KMS-11 (cell line): Measurements from ENCODE around the gene NUP210L.

ENCODE experiments used
- H2AFZ ChIP-seq: fragments of 200-600 bp; sonication (generic); 2 replicates; pipeline ENCODE4 v1.6.1; 2016; ENCODE audit warnings: antibody characterized with exemption, mixed run types, low read depth
- H3K27ac ChIP-seq: fragments of 200-600 bp; sonication (generic); 2 replicates; pipeline ENCODE4 v1.6.1; 2016; ENCODE audit warnings: mild to moderate bottlenecking, mixed run types
- H3K27me3 ChIP-seq: fragments of 200-600 bp; sonication (generic); 2 replicates; pipeline ENCODE4 v1.6.1; 2017; ENCODE audit warnings: mild to moderate bottlenecking, low read depth, mixed run types, moderate library complexity; ENCODE audit not compliant: insufficient read depth
- H3K36me3 ChIP-seq: fragments of 200-600 bp; sonication (generic); 2 replicates; pipeline ENCODE4 v1.6.1; 2017; ENCODE audit warnings: mild to moderate bottlenecking, mixed run types; ENCODE audit not compliant: insufficient read depth
- H3K4me1 ChIP-seq: fragments of 200-600 bp; sonication (generic); 2 replicates; pipeline ENCODE4 v1.6.1; 2016; ENCODE audit warnings: mild to moderate bottlenecking, low read depth, mixed run types; ENCODE audit not compliant: poor library complexity, severe bottlenecking
- H3K4me2 ChIP-seq: fragments of 200-600 bp; sonication (generic); 2 replicates; pipeline ENCODE4 v1.7.0; 2016; ENCODE audit warnings: mild to moderate bottlenecking, mixed run types
- H3K4me3 ChIP-seq: fragments of 200-600 bp; sonication (generic); IDR thresholded peaks from 2 replicates; pipeline ENCODE4 v1.6.1; 2017; ENCODE audit warnings: low read depth, low read length, mixed read lengths; ENCODE audit not compliant: insufficient read depth
- H3K79me2 ChIP-seq: fragments of 200-600 bp; sonication (generic); 2 replicates; pipeline ENCODE4 v1.6.1; 2016; ENCODE audit warnings: low read depth, mixed run types; ENCODE audit not compliant: insufficient read depth
- H3K9ac ChIP-seq: fragments of 200-600 bp; sonication (generic); 2 replicates; pipeline ENCODE4 v1.6.1; 2016; ENCODE audit warnings: mild to moderate bottlenecking, mixed run types
- H4K20me1 ChIP-seq: fragments of 200-600 bp; sonication (generic); 2 replicates; pipeline ENCODE4 v1.6.1; 2016; ENCODE audit warnings: mild to moderate bottlenecking, mixed run types; ENCODE audit not compliant: insufficient read depth
- CTCF ChIP-seq: fragments of 200-600 bp; sonication (generic); conservative IDR thresholded peaks from 2 replicates; pipeline ENCODE4 v1.6.1; 2017; ENCODE audit warnings: low read depth, mild to moderate bottlenecking, antibody characterized with exemption, low read length, moderate library complexity, mixed read lengths

NUP210L gene

GRCh38 chr1:153973071-153973470 lies 181.8 kb downstream of the NUP210L start:
- Histone ChIP-seq H3K4me1 (peaks cover 30% of the 10 kb centered on the region), H3K4me3 (no peak overlapping the region), H3K27me3 (no peaks in the 10 kb centered on the region), H3K4me2 (no peak overlapping the region), H3K9ac (no peak overlapping the region), H3K79me2 (peaks cover 21% of the 10 kb centered on the region), H3K27ac (no peak overlapping the region), H4K20me1 (no peaks in the 10 kb centered on the region), H3K36me3 (peaks cover 12% of the 10 kb centered on the region; the same call in 1 of the 2 replicates), H2AFZ (no peak overlapping the region)
- TF ChIP-seq CTCF: no peak

GRCh38 chr1:153970346-153970745 lies 184.5 kb downstream of the NUP210L start:
- H3K4me1 ChIP-seq: peaks cover 34% of the 10 kb centered on the region

GRCh38 chr1:153968972-153969371 lies 185.9 kb downstream of the NUP210L start:
- Histone ChIP-seq H3K9ac (no peak overlapping the region), H3K36me3 (peaks cover 3% of the 10 kb centered on the region; the same call in 1 of the 2 replicates), H4K20me1 (no peaks in the 10 kb centered on the region), H3K4me3 (no peak overlapping the region), H3K27me3 (no peaks in the 10 kb centered on the region), H3K4me1 (peaks cover 47% of the 10 kb centered on the region), H3K79me2 (peaks cover 20% of the 10 kb centered on the region), H2AFZ (no peak overlapping the region), H3K4me2 (no peak overlapping the region), H3K27ac (no peak overlapping the region)
- no peak for TF ChIP-seq CTCF

More at GRCh38 chr1:153970346-153970745, 184.5 kb downstream of the NUP210L start:
- peaks cover 17% of the 10 kb centered on the region for H3K79me2 ChIP-seq
- H3K36me3 ChIP-seq: peaks cover 12% of the 10 kb centered on the region; the same call in 1 of the 2 replicates
- H3K9ac ChIP-seq: no peak overlapping the region
- no peak for TF ChIP-seq CTCF
- H3K4me2 ChIP-seq: no peak overlapping the region
- no peak overlapping the region for H2AFZ ChIP-seq
- no peak overlapping the region for H3K4me3 ChIP-seq
- no peaks in the 10 kb centered on the region for H3K27me3 ChIP-seq
- no peaks in the 10 kb centered on the region for H4K20me1 ChIP-seq
- H3K27ac ChIP-seq: no peak overlapping the region

- no peaks in the 10 kb centered on the region for H3K36me3 ChIP-seq
- no peak overlapping the region for H3K27ac ChIP-seq
- no peaks in the 10 kb centered on the region for H3K27me3 ChIP-seq
- peaks cover 49% of the 10 kb centered on the region for H3K4me1 ChIP-seq
- no peak for TF ChIP-seq CTCF
- no peaks in the 10 kb centered on the region for H4K20me1 ChIP-seq
- no peak overlapping the region for H3K9ac ChIP-seq
- no peak overlapping the region; the same call in 1 of the 2 replicates for H2AFZ ChIP-seq
- no peak overlapping the region for H3K4me3 ChIP-seq
- peak overlapping the region; percentile 77; the same call in 1 of the 2 replicates for H3K4me2 ChIP-seq
- peaks cover 20% of the 10 kb centered on the region for H3K79me2 ChIP-seq
Observed at GRCh38 chr1:153968408-153968807, 186.5 kb downstream of the NUP210L start.
